GM19397 (cell line): ENCODE measurements around the gene B3GAT1.

Experiments
- ATAC-seq: cut with Tn5 transposase; IDR thresholded peaks from one replicate; pipeline ENCODE4 v1.9.1; 2021; ENCODE audit warnings: mild to moderate bottlenecking, moderate library complexity; ENCODE audit not compliant: unreplicated experiment

Gene B3GAT1

DNA sequence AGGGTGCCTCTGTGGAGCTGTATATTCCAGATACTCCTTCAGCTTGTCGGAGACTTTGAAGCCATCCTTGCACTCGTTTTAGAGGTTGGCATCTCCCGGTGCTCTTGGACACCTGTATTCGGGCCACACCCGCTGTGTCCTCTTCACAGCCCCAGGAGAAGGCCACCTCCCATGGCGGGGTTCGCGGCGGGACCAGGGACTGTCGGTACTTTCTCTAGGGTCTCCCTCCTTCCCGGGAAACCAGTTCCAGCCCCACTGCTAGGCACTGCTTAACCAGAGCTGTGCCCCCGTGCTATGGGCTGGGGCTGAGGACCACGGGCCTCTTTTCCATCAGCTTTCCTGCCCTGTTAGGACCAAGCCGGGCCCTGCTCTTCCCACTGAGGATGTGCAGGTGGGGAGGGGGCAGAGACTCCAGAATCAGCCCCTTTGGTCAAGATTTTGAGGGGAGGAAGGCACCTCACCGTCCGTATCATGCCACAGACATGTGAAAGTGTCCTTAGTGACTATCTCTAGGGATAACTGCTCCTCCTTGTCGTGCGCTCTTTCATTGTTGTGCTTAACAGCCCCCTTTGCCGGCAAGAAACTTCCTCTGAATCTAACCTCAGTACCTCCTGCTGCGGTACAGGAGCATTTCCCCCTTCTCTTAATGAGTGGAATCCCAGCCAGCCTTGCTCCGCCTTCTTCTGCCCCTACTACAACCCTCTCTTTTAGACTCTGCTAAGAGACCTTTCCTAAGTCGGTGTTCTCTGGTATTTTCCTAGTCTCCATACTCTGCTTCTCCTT, 1.2 kb upstream of the B3GAT1 start:
- no peak for ATAC-seq

DNA sequence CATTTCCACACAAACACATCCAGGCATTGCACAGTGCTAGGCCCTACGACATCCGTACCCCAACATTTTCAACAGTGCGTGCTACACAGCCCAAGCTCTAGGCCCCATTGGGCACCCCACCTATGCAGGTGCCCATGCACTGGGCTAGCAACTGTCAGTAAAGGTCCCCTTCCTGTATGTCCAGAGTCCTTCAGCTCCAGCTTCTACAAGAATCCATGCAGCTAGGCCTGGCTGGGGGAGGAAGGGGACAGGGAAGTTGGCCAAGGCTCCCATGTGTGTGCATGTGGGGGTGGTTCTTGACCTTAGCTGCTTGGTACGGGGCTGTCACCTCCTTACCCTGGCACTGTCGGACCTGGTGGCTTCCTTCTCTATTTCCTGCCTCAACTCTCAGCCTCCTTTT, 1.3 kb downstream of the B3GAT1 start:
- ATAC-seq, result no peak

DNA sequence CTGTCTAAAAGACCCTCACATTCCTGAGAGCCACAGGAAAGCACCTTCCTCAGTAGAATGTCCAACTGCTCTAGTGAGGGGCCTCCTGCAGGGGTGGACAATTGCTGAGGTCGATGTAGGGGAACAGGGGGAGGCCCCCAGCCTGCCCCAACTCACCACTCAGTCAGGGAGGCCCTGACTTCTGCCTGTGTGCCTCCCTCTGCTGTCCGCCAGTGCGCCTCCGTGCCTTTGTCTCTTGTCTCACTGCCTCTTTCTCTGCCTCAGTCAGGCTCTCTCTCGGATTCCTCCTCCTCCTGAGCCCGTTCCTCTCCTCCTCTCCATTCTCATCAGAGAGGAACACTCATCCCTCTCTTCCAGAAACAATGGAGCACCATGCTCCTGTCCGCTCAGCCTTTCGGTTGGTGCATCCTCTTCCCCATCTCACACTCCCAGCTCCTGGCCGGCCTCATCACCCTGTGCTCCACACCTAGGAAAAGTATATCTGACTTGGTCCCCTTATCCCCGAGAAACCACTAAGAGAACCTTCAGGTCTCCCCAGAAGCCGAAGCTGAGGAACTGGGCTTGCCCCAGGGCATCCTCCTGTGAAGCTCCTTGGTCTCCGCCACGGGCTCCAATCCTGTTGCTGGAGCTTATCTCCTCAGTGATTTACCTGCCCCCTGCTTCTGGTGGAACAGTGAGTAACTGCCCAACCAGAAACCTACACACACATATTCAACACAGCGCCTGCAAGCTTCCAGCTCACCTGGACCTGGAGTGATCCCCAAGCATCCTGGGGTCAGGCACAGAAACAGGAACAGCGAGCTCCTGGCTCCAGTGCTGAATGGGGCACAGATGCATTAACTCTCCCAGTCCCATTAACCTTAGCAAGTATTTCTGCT, 2.3 kb downstream of the B3GAT1 start:
- no peak for ATAC-seq

DNA sequence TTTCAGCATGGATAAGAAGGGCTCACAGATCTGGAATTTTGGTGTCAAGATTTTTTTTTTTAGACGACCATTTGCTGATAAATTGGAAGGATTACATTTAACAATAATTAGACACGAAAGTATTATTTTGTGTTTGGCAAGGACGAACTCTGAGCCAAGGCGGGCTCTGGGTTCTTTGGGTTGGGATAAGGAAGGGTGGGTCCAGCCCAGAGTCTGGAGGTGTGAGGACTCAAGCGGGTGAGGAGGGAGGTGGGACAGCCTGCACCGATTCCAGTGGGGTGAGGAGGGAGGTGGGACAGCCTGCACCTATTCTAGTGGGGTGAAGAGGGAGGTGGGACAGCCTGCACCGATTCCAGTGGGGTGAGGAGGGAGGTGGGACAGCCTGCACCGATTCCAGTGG, 4.1 kb downstream of the B3GAT1 start:
- ATAC-seq, result no peak

DNA sequence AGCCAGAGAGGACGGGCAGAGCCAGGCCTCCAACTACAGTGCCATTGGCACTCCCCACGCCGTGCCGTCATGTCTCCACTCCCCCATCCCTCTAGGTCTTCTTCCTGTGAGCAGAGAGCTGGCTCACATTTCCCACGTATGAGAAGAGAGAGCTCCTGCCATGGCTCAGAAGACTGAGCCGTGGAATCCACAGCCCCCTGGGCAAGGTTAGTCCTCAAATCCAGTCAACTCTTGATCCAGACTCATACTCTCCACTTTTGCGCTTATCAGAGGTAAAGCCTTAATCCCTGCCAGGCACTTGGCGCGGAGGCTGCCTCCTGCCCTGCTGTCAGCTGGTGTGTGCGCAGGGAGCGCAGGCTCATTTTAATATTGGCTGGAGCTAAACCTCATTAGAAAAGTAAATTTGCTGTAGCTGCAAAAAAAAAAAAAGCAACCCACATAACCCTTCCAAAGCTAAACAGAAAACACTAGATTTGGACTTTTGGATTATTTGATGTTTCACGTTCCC, 4.7 kb downstream of the B3GAT1 start:
- no peak for ATAC-seq

DNA sequence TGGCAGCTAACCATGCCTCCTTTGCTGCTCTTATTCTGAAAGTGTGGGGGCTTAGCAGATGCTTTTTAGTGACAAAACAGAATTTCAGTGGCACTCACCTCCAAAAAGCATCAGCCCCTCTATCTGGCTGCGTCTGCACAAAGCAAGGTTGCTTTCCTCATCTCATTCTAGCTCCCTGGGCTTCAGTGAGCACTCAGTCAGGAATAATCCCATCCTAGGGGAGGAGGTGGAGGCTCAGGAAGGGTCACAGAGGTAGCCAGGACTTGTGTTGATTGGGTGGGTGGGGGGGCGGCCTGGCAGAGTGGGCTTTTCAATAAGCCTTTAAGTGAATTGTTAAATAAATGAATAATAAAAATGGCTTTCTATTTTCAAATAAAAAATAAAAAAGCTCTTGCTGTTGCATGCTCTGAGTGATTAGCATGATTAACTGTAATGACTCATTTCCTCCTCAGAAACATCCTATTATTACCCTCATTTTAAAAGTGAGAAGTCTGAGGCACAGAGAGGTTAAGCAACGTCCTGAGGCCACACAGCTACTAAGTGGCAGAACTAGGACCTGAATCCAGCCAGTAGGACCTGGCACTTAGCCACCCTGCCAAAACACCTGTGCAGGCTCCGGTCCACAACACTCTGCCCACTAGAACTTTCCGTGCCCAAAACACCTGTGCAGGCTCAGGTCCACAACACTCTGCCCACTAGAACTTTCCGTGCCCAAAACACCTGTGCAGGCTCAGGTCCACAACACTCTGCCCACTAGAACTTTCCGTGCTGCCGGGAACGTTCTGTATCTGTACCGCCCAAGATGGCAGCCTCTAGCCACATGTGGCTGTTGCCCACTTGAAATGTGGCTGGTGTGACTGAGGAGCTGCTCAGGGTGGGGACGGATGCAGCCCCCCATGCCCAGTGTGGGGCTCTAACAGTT, 5.5 kb downstream of the B3GAT1 start:
- ATAC-seq, result no peak

DNA sequence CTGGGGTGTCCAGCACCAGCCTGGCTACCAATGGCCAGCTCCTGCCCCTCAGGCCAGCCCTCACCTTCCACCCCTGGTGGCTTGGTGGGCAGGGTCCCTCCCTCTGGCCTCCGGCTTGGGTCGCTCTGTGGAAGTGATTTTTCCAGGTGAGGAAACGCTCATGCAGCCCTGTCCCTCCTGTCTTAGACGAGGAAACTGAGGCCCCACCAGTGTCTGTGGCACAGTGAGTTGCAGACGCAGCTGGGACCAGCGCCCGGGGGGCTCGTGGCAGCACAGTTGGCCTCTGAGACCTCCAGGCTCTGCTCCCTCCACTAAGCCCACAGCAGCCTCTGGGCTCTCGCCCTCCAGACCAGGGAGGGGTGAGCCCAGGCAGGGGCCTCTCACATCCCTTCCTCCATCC, 6.2 kb downstream of the B3GAT1 start:
- no peak for ATAC-seq

DNA sequence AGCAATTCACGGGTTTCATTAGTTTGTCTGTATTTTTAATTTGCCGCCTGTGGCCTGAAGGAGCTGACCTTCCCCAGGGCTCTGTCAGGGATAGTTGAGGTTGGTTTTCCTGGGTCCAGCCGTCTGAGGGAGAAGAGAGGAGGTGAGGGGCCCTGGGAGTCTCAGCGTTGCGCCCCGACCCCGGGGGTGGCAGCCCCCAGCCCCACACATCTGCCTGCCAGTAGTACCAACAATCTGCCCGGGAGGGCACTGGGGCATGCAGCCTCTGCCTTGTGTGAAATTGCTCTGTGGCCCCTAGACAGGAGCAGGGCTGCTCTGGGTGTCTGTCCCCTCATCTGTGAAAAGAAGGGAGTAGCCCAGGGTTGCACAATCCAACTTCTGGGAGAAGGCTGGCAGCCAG, 6.6 kb downstream of the B3GAT1 start:
- ATAC-seq, result no peak

DNA sequence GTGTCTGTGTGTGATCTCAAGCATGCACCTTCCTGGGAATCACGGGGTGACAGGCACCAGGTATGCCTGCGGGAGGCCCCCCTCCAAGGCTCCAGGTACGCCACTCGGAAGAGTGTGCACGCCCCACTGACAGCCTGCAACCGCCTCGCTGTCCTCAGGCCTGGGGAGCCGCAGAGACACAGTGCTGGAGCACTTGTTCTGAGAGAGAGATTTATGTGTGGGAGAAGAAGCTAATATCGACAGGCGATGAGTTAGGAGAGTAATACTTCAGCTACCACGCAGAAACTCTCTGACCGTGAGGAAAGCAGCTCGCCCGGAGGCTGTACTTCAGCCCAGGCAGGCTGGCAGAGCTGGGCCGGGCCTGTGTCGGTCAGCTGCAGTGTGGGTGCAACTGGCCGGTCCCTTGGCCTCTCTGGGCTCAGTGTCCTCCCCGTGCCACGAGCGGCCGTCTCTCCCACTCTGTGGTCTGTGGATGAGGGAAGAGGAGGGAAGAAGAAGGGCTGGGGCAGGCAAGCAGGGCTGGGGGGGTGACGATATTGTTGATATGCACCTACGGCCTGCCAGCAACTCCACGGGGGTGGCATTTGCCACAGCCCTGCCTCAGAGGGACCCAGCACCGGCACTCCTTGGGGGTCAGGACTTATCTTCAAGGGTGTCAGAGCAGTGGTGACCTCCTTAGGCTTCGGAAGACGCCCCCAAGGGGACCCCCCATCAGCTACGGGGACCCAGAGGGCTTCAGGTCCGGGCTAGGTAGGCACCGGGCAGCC, 7.3 kb downstream of the B3GAT1 start:
- ATAC-seq, result no peak

DNA sequence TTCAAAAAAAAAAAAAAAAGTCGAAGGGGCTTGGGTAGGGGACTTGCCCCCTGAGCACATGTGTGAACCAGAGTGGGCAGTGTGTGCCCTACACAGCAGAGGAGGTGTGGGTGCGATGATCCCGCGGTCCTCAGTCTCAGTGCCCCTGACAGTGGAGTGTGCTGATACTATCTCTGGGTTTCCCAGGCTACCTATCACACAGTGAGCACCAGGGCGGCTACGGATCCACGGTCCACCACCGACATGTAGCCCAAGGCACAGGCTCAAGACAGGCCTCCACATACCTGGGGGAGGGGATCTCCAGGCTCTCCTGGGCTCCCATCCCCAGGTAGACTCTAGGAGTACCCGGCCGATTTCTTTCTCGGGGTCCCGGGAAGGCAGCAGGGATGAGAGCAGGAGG, 9.1 kb downstream of the B3GAT1 start:
- ATAC-seq, result no peak

DNA sequence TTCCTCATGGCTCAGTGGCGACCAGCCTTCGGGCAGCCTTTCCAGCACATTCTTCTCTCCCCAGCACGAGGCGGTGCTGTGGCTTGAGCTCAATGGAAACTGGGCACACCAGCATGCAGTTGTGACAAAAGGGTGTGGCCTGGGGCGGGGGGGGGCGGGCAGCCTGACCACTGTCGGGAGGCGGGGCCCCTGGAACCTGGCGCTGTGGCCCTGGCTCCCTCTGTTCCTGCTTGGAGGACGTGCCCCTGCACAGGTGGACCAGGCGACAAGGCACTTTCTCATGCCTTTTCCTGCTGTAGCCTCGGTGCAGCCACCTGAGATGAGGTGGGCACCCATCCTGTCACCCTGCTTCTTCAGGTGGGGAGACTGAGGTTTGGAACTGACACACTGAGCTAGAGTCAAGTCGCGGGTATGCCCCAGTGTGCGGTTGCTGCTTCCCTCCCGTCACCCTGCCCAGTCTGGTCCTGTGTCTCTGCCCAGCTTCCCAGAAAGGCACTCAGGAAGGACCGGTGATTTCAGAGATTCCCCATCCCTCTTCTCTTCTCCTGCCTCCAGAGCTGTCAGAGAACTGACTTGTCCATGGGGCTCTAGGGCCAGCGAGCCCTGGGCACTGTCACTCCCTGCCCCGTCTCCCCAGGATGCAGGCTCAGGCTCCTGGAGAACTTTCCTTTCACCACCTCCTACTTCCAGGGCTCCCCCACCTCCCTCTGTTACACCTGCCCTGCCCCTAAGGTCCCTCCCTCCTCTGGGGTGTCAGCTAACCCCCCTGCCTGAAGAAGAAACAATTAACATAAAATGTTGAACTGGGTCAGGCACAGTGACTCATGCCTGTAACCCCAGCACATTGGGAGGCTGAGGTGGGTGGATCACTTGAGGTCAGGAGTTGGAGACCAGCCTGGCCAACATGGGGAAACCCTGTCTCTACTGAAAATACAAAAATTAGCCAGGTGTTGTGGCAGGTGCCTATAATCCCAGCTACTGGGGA, 9.9 kb downstream of the B3GAT1 start:
- no peak for ATAC-seq

DNA sequence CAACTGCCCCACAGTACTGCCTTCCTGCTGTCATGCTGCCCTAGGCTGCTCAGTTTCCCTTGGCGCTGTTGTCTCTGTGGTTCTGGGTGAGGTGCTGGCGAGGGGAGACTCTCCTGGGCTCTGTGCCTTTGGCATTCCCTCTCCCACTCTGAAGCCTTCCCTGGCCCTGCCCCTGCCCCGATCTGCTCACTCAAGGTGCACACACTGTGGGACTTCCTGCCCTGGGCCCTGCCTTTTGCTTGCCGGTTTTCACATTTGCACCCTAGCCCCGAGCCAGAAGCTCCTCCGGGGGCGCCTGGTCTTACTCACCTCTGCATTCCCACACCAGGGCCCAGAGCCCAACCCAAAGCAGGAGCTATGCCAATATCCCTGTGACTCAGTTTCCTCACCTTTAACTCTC, 12.0 kb downstream of the B3GAT1 start:
- no peak for ATAC-seq

DNA sequence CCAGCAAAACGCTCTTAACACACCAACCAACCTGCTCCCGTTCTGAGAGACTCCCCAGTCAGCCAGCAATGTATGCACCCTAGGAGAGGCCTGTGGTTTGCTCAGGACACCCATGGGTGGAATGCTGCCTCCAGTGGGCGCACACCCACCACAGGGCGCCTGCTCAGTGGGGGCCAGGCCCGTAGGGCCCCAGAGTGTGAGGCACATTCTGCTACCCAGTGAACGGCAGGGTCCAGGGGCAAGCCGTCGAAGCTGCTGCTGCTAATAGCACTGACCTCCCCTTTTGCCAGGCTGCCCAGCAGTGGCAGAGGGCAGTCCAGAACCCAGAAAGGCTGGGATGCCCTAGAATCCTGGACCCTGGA, 12.8 kb downstream of the B3GAT1 start:
- ATAC-seq, result no peak

DNA sequence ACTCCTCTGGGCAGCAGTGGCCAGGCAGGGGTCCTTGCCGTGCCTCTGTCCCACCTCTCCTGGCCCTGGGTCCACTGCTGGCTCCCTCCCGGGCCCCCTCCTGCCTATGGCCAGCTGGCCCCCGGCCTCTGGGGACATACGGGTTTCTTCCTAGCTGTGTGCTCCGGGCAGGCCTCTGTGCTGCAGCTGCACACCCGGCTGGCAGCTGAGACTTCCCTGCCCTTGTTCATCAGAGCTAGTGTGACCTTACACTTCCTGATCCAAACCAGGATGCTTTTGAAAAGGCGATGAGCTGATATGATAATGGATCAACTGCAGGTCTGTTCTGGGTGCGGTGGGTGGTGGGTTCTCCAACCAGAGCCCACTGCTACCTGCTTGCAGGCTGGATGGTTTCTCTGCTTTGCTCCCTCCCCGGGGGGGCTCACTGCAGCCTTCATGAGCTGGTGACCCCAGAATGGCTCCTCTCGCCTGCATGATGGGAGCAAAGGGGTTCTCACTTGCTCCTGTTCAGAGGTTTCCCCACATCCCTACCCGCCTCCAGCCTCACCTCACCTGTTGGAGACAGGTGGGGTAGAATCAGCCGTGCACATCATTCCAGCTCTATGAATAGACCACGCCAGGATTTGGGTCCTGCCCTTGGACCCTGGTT, 13.3 kb downstream of the B3GAT1 start:
- no peak for ATAC-seq

DNA sequence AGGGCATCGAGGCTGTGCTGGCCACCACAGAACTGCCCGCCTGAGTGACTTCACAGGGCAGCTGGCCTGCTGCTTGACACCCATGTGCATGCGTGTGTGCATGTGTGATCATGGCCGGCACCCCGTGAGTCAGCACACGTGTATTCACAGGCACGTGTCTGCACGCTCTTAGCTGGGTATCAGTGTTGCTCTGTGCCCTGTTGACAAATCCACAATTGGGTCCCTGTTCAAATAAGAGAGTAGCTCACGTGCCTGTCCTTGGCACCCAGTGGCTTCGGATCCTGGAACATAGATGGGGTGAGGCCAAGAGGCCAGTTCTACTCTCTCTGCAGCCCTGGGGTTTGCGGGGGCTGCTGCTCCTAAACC, 14.0 kb downstream of the B3GAT1 start:
- ATAC-seq, result no peak

DNA sequence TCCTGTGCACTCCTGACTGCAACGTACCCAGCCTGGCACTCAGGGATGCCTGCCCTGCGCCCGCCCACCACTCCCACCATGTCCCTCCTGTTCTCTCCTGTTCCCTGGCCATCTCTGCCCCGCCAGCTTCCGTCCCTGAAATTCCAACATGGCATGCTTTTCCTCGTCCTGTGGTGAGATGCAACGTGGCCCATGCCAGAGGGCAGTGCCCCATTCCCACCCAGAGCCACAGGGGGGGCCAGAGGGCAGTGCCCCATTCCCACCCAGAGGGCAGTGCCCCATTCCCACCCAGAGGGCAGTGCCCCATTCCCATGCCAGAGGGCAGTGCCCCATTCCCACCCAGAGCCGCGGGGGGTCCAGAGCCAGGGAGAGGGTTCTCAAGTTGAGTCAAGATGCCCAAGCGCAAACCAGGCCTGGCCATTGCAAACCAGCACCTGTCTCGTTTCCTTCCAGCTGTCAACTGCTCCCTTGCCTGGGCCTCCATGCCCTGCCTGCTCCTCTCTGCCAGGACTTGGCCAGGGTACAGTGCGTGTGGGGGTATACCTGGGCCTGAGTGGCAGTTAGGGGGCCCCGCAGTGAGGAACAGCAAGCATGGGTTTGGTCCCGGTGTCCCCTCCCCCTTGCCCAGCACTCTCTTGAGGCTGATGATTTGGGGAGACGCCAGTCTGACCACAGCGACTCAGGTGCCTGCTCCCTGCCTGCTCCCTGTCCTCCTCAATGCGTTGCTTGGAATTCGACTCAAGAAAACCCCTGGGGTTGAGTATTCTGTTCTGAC, 14.6 kb downstream of the B3GAT1 start:
- no peak for ATAC-seq

DNA sequence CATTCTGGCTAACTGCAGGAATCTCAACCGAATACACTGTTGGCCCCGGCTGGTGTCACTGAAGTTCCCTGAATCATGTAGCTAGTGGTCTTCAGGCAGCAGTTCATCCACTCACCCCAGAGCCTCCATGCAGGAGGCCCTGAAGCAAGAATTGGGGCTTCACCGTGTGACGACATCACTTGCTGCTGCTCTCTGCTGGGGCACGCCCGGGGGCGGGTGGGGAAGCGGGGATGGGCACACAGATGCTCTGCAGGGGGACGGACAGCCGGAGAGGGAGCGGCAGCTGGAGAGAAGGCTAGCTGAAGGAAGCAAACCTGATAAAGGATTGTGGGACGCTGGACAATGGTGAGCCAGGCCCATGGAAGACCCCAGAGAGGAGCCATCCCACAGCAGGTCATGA, 17.0 kb downstream of the B3GAT1 start:
- no peak for ATAC-seq

DNA sequence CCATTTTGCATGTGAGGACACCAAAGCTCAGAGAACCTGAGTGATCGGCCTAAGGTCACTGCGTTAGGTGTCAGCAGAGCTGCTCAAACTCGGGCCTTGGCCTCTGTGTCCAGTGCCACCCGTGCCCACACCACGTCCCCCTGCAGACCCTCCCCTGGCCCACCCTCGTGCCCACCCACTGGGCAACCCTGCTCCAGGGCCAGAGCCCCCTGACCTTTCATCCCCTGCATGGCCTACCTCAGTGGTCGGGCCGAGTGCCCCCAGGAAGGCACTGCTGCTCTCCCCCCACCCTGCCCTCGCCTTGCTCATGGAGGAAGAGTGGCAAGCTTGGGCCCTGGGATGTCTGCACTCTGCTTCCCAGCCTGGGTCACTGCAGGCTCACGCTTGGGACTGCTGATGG, 17.7 kb downstream of the B3GAT1 start:
- ATAC-seq, result no peak
